DMS 273 treated with DMSO at 0.1 percent for 48 hours (cell line): ENCODE data around the gene HIBCH.

Experiments used
- DNase-seq: peaks from one replicate; lab custom pipeline; 2025; lab: John Stamatoyannopoulos, UW

Gene HIBCH

GRCh38 chr2:190156530-190157212 is 163.0 kb downstream of the HIBCH start:
- no peak for DNase-seq
